HepG2 (cell line): Measurements from ENCODE around the gene TTC23L. TPM values are rescaled to one million over a fixed set of nuclear protein-coding genes. Genes with fewer than 3 reads are reported as not detected.

Experiments used
- ARNT2 ChIP-seq: sonication (generic); formaldehyde crosslinking; IDR thresholded peaks from 2 replicates; pipeline ENCODE4 v1.8.0; 2022; ENCODE audit warnings: mild to moderate bottlenecking, low read depth, missing genetic modification reagents, moderate library complexity
- ATF7 ChIP-seq, 2 experiments: fragments of 450-650 bp in 1 of 2; sonication (generic) in 1 of 2; formaldehyde crosslinking in 1 of 2; IDR thresholded peaks; 2 replicates each; pipeline versions ENCODE4 v1.4.0 to v1.6.1; 2016 to 2020; ENCODE audit warnings: antibody characterized with exemption in 1 of 2, mild to moderate bottlenecking in 1 of 2, missing genetic modification reagents in 1 of 2
- BORCS8-MEF2B ChIP-seq: sonication (generic); formaldehyde crosslinking; IDR thresholded peaks from 2 replicates; pipeline ENCODE4 v1.8.0; 2022; ENCODE audit warnings: mild to moderate bottlenecking, missing genetic modification reagents
- GFI1 ChIP-seq: sonication (generic); formaldehyde crosslinking; IDR thresholded peaks from 2 replicates; pipeline ENCODE4 v1.5.0; 2020; ENCODE audit warnings: missing genetic modification reagents, mild to moderate bottlenecking, borderline replicate concordance
- GTF2F1 ChIP-seq: fragments of 150-350 bp; IDR thresholded peaks from 2 replicates; pipeline ENCODE4 v1.6.1; 2014; ENCODE audit warnings: low read length
- HIVEP1 ChIP-seq: sonication (generic); formaldehyde crosslinking; IDR thresholded peaks from 2 replicates; pipeline ENCODE4 v1.4.0; 2020; ENCODE audit warnings: mild to moderate bottlenecking, missing genetic modification reagents
- HMGA1 ChIP-seq: sonication (generic); formaldehyde crosslinking; conservative IDR thresholded peaks from 2 replicates; pipeline ENCODE4 v1.4.0; 2020; ENCODE audit warnings: missing genetic modification reagents
- KAT2B ChIP-seq: fragments of 150-350 bp; IDR thresholded peaks from 2 replicates; pipeline ENCODE4 v1.6.1; 2014; ENCODE audit warnings: low read depth, low read length, borderline replicate concordance
- MAFG ChIP-seq: sonication (generic); formaldehyde crosslinking; IDR thresholded peaks from 2 replicates; pipeline ENCODE4 v1.5.1; 2020; ENCODE audit warnings: mild to moderate bottlenecking, missing genetic modification reagents
- MEIS1 ChIP-seq: sonication (generic); formaldehyde crosslinking; IDR thresholded peaks from 2 replicates; pipeline ENCODE4 v1.9.0; 2021; ENCODE audit warnings: mild to moderate bottlenecking, missing genetic modification reagents, moderate library complexity, borderline replicate concordance
- MTA1 ChIP-seq: sonication (generic); formaldehyde crosslinking; IDR thresholded peaks from 2 replicates; pipeline ENCODE4 v1.4.0; 2020; ENCODE audit warnings: missing genetic modification reagents, mild to moderate bottlenecking, borderline replicate concordance
- MYC ChIP-seq: sonication (generic); formaldehyde crosslinking; IDR thresholded peaks from 2 replicates; pipeline ENCODE4 v1.9.0; 2021; ENCODE audit warnings: missing genetic modification reagents, borderline replicate concordance
- NFE2L2 ChIP-seq: fragments of 150-350 bp; IDR thresholded peaks from 2 replicates; pipeline ENCODE4 v1.6.1; 2014; ENCODE audit warnings: low read length
- NR1H2 ChIP-seq: sonication (generic); formaldehyde crosslinking; IDR thresholded peaks from 2 replicates; pipeline ENCODE4 v1.8.1; 2022; ENCODE audit warnings: low read depth, missing genetic modification reagents, borderline replicate concordance
- NR3C1 ChIP-seq: sonication (generic); formaldehyde crosslinking; IDR thresholded peaks from 2 replicates; pipeline ENCODE4 v1.4.0; 2020; ENCODE audit warnings: missing genetic modification reagents
- PITX1 ChIP-seq: sonication (generic); formaldehyde crosslinking; IDR thresholded peaks from 2 replicates; pipeline ENCODE4 v1.5.1; 2020; ENCODE audit warnings: mild to moderate bottlenecking, missing genetic modification reagents
- POLR2G ChIP-seq: fragments of 200-400 bp; formaldehyde crosslinking; IDR thresholded peaks from 2 replicates; pipeline ENCODE4 v1.6.1; 2018; ENCODE audit warnings: mild to moderate bottlenecking, low read depth, low read length, moderate library complexity
- RARA ChIP-seq: IDR thresholded peaks from 2 replicates; pipeline ENCODE4 v1.6.1; 2016; ENCODE audit warnings: missing genetic modification reagents, missing compliant biosample characterization
- SOX13 ChIP-seq, 3 experiments: fragments of 450-650 bp in 1 of 3; sonication (generic) in 1 of 3; formaldehyde crosslinking in 1 of 3; IDR thresholded peaks in 2 of 3; conservative IDR thresholded peaks in 1 of 3; 2 replicates each; pipeline versions ENCODE4 v1.5.0 to v1.6.1; 2016 to 2020; ENCODE audit warnings: antibody characterized with exemption in 1 of 3, mild to moderate bottlenecking in 1 of 3, missing compliant biosample characterization in 1 of 3, missing genetic modification reagents in 1 of 3, moderate library complexity in 1 of 3
- TGIF2 ChIP-seq: IDR thresholded peaks from 2 replicates; pipeline ENCODE4 v1.6.1; 2016; ENCODE audit warnings: control low read depth, missing compliant biosample characterization
- U2AF2 ChIP-seq: fragments of 200-400 bp; formaldehyde crosslinking; IDR thresholded peaks from 2 replicates; pipeline ENCODE4 v1.6.1; 2017; ENCODE audit warnings: low read depth, mild to moderate bottlenecking, low read length
- ZBTB20 ChIP-seq: sonication (generic); formaldehyde crosslinking; IDR thresholded peaks from 2 replicates; pipeline ENCODE4 v1.8.1; 2023; ENCODE audit warnings: missing genetic modification reagents, low read depth, mild to moderate bottlenecking, borderline replicate concordance
- ZFP37 ChIP-seq: sonication (generic); formaldehyde crosslinking; IDR thresholded peaks from 2 replicates; pipeline ENCODE4 v1.4.0; 2020; ENCODE audit warnings: missing genetic modification reagents, borderline replicate concordance
- ZMYM4 ChIP-seq: sonication (generic); formaldehyde crosslinking; IDR thresholded peaks from 2 replicates; pipeline ENCODE4 v1.8.1; 2023; ENCODE audit warnings: mild to moderate bottlenecking, missing genetic modification reagents
- ZNF232 ChIP-seq: sonication (generic); formaldehyde crosslinking; IDR thresholded peaks from 2 replicates; pipeline ENCODE4 v1.4.0; 2020; ENCODE audit warnings: missing genetic modification reagents, borderline replicate concordance
- ZNF251 ChIP-seq: sonication (generic); formaldehyde crosslinking; IDR thresholded peaks from 2 replicates; pipeline ENCODE4 v1.9.0; 2021; ENCODE audit warnings: mild to moderate bottlenecking, missing genetic modification reagents
- ZNF343 ChIP-seq: sonication (generic); formaldehyde crosslinking; IDR thresholded peaks from 2 replicates; pipeline ENCODE4 v1.4.0; 2020; ENCODE audit warnings: mild to moderate bottlenecking, missing genetic modification reagents
- ZNF746 ChIP-seq: sonication (generic); formaldehyde crosslinking; IDR thresholded peaks from 2 replicates; pipeline ENCODE4 v1.8.0; 2022; ENCODE audit warnings: mild to moderate bottlenecking, missing genetic modification reagents
- ZSCAN22 ChIP-seq: sonication (generic); formaldehyde crosslinking; IDR thresholded peaks from 2 replicates; pipeline ENCODE4 v1.4.0; 2020; ENCODE audit warnings: mild to moderate bottlenecking, missing genetic modification reagents
- polyA plus RNA-seq, 8 experiments: library from polyadenylated mRNA; depleted of rRNA in 3 of 8; stranded (reverse) in 7 of 8; unstranded in 1 of 8; fragments of >200 nt; fragmentation: Illumina TruSeq in 4 of 8; extraction: Trizol in 4 of 8; gene quantifications; 2 replicates each; pipeline versions ENCODE4 v1.2.1 to v1.2.3, GENCODE V29; 2011 to 2016; ENCODE audit warnings: low read depth in 4 of 8, missing spikeins in 1 of 8, mixed read lengths in 1 of 8; ENCODE audit not compliant: insufficient read depth in 1 of 8
- total RNA-seq, 5 experiments: library from RNA; depleted of rRNA; stranded (reverse); fragments of >200 nt; fragmentation: Illumina TruSeq; extraction: Trizol; gene quantifications; 2 replicates each; pipeline ENCODE4 v1.2.3, GENCODE V29; 2016; ENCODE audit warnings: low read depth in 1 of 5
- TF ChIP-seq, protein P1 (sequence below): sonication (generic); formaldehyde crosslinking; conservative IDR thresholded peaks from 2 replicates; pipeline ENCODE4 v1.4.0; 2020; ENCODE audit warnings: missing genetic modification reagents
- TF ChIP-seq, protein P2 (sequence below): sonication (generic); formaldehyde crosslinking; IDR thresholded peaks from 2 replicates; pipeline ENCODE4 v1.8.1; 2023; ENCODE audit warnings: missing genetic modification reagents, mild to moderate bottlenecking, borderline replicate concordance

TTC23L gene
- total and polyA plus RNA-seq, 2 of the 13 experiments (the other 11 are each of a cell fraction or from before 2014, with no cell fraction given), result 0.37 to 1.4 TPM

- TF ChIP-seq, protein P1, sequence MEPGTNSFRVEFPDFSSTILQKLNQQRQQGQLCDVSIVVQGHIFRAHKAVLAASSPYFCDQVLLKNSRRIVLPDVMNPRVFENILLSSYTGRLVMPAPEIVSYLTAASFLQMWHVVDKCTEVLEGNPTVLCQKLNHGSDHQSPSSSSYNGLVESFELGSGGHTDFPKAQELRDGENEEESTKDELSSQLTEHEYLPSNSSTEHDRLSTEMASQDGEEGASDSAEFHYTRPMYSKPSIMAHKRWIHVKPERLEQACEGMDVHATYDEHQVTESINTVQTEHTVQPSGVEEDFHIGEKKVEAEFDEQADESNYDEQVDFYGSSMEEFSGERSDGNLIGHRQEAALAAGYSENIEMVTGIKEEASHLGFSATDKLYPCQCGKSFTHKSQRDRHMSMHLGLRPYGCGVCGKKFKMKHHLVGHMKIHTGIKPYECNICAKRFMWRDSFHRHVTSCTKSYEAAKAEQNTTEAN, result no peak
- no peak for TF ChIP-seq ZSCAN22
- TF ChIP-seq PITX1 (CRISPR knock-in tag), result peak; percentile 45; the same call in 1 of the 2 replicates
- no peak for TF ChIP-seq RARA (CRISPR knock-in tag)
- TF ChIP-seq ZMYM4 (CRISPR knock-in tag), result no peak
- TF ChIP-seq ZNF232 (CRISPR knock-in tag), result 0 out of 2 replicates have a peak, but pooled peaks have one; percentile 50
- 0 out of 2 replicates have a peak, but pooled peaks have one; percentile 22 for TF ChIP-seq HIVEP1
- TF ChIP-seq ZNF746 (CRISPR knock-in tag), result no peak
- TF ChIP-seq, protein P2, sequence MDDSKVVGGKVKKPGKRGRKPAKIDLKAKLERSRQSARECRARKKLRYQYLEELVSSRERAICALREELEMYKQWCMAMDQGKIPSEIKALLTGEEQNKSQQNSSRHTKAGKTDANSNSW (CRISPR knock-in tag), result no peak
- TF ChIP-seq ATF7 (IDR thresholded peaks at IDR 0.05), result no peak
- TF ChIP-seq ATF7 (CRISPR knock-in tag; IDR thresholded peaks at IDR 0.05), result no peak
- TF ChIP-seq POLR2G, result peak; percentile 82
- no peak; the same call in 1 of the 2 replicates for TF ChIP-seq ARNT2 (CRISPR knock-in tag)
- TF ChIP-seq GTF2F1, result no peak
- TF ChIP-seq ZFP37 (CRISPR knock-in tag), result 0 out of 2 replicates have a peak, but pooled peaks have one; percentile 58
- no peak for TF ChIP-seq MAFG (CRISPR knock-in tag)
- peak; percentile 64 for TF ChIP-seq TGIF2 (CRISPR knock-in tag)
- no peak for TF ChIP-seq GFI1 (CRISPR knock-in tag)
- TF ChIP-seq HMGA1, result no peak
- TF ChIP-seq NR3C1, result no peak
- TF ChIP-seq NFE2L2, result no peak
- no peak for TF ChIP-seq MTA1
- no peak for TF ChIP-seq NR1H2 (CRISPR knock-in tag)
- TF ChIP-seq KAT2B, result no peak
- no peak for TF ChIP-seq MEIS1 (CRISPR knock-in tag)
- TF ChIP-seq BORCS8-MEF2B (CRISPR knock-in tag), result 0 out of 2 replicates have a peak, but pooled peaks have one; percentile 27
- TF ChIP-seq SOX13 (IDR thresholded peaks at IDR 0.05), result no peak
- TF ChIP-seq SOX13 (CRISPR knock-in tag; conservative IDR thresholded peaks at IDR 0.05 in 1 of 2, IDR thresholded peaks at IDR 0.05 in 1 of 2), result no peak
- TF ChIP-seq ZBTB20 (CRISPR knock-in tag), result no peak
- TF ChIP-seq MYC (CRISPR knock-in tag), result peak; percentile 63; the same call in 1 of the 2 replicates
- no peak for TF ChIP-seq ZNF251 (CRISPR knock-in tag)
- peak; percentile 77; the same call in 1 of the 2 replicates for TF ChIP-seq ZNF343 (CRISPR knock-in tag)
- no peak for TF ChIP-seq U2AF2
Measured at GRCh38 chr5:34929720-34930461, 90.9 kb downstream of the TTC23L start (continued).
